HepG2 (cell line): ENCODE measurements around the gene PCDH12. TPM values are rescaled to one million over a fixed set of nuclear protein-coding genes. Genes with fewer than 3 reads are reported as not detected.
A peak's percentile ranks its signal among the peaks of the same experiment; 100 is the strongest.

ENCODE experiments used
- ATAC-seq: fragments of 200-7000 bp; cut with Tn5 transposase; 3 replicates; pipeline ENCODE4 v1.9.1; 2020; ENCODE audit warnings: mild to moderate bottlenecking, moderate library complexity
- BruUV-seq: library from RNA; stranded (reverse); fragments of 400-500 nt; replicated peaks from 2 replicates; lab custom pipeline; 2021; lab: Mats Ljungman, UMichigan
- CTCF ChIA-PET: fragments of 300-600 bp; formaldehyde crosslinking; extraction: SDS; loops from one replicate; lab custom pipeline; 2021; ENCODE audit warnings: low total read pairs, inconsistent platforms, low intra/inter-chr PET ratio; lab: Yijun Ruan, JAX
- POLR2A ChIA-PET: fragments of 350-600 bp; sonication (Branson Sonifier 250); formaldehyde crosslinking; loops from one replicate; lab custom pipeline; 2020; ENCODE audit warnings: antibody characterized with exemption, inconsistent platforms; lab: Yijun Ruan, JAX
- DNase-seq: peaks from one replicate; pipeline ENCODE4 v3.0.0-alpha.2; 2015; ENCODE audit warnings: low spot score
- FAIRE-seq: peaks from 3 replicates; lab custom pipeline; 2011; peaks lifted over from hg19 to GRCh38; lab: Jason Lieb, UNC
- H2AFZ ChIP-seq: one replicate; pipeline ENCODE4 v1.6.1; 2011; ENCODE audit warnings: low read length, inconsistent platforms
- H3K27ac ChIP-seq: fragments of 300-600 bp; 3 replicates; pipeline ENCODE4 v1.8.0; 2011; ENCODE audit warnings: mixed run types, mild to moderate bottlenecking, mixed read lengths, low read length, inconsistent platforms; ENCODE audit not compliant: insufficient read depth; ENCODE audit errors: extremely low read length
- H3K27me3 ChIP-seq, 2 experiments: fragments of 200-600 bp in 1 of 2; 2 replicates in 1 of 2; 3 replicates in 1 of 2; pipeline versions ENCODE4 v1.6.0 to v1.8.0; 2011; ENCODE audit warnings: low read length in 2 of 2, mild to moderate bottlenecking in 2 of 2, moderate library complexity in 2 of 2, inconsistent platforms in 1 of 2; ENCODE audit not compliant: insufficient read depth in 2 of 2, control insufficient read depth in 1 of 2
- H3K36me3 ChIP-seq, 2 experiments: fragments of 200-600 bp in 1 of 2; replicated peaks in 1 of 2; 2 replicates in 1 of 2; 3 replicates in 1 of 2; pipeline versions ENCODE4 v1.5.1 to v1.8.0; 2011; ENCODE audit warnings: low read length in 2 of 2, inconsistent platforms in 1 of 2; ENCODE audit not compliant: insufficient read depth in 2 of 2, control insufficient read depth in 1 of 2
- H3K4me1 ChIP-seq: 2 replicates; pipeline ENCODE4 v1.5.1; 2012; ENCODE audit warnings: low read length, inconsistent platforms; ENCODE audit not compliant: insufficient read depth
- H3K4me2 ChIP-seq: 2 replicates; pipeline ENCODE4 v1.6.0; 2011; ENCODE audit warnings: low read depth, low read length, inconsistent platforms
- H3K4me3 ChIP-seq, 3 experiments: fragments of 200-600 bp in 1 of 3; sonication (generic), shearing (Covaris generic) in 1 of 3; replicated peaks in 1 of 3; 2 replicates each; pipeline ENCODE4 v1.5.1; 2011 to 2016; ENCODE audit warnings: low read length in 3 of 3, inconsistent platforms in 2 of 3, low read depth in 2 of 3, mild to moderate bottlenecking in 2 of 3, control low read depth in 1 of 3, mixed read lengths in 1 of 3; ENCODE audit not compliant: insufficient read depth in 1 of 3
- H3K79me2 ChIP-seq: one replicate; pipeline ENCODE4 v1.6.1; 2011; ENCODE audit warnings: low read length, inconsistent platforms; ENCODE audit not compliant: insufficient read depth
- H3K9ac ChIP-seq: 2 replicates; pipeline ENCODE4 v1.6.0; 2011; ENCODE audit warnings: mild to moderate bottlenecking, low read depth, low read length, inconsistent platforms; ENCODE audit not compliant: insufficient read depth
- H3K9me3 ChIP-seq: 2 replicates; pipeline ENCODE4 v1.5.1; 2012; ENCODE audit warnings: mild to moderate bottlenecking, low read length
- H4K20me1 ChIP-seq: 2 replicates; pipeline ENCODE4 v1.6.0; 2011; ENCODE audit warnings: inconsistent platforms, mild to moderate bottlenecking, low read length, moderate library complexity; ENCODE audit not compliant: insufficient read depth
- DNMT1 ChIP-seq: sonication (generic); formaldehyde crosslinking; IDR thresholded peaks from 2 replicates; pipeline ENCODE4 v1.5.1; 2020; ENCODE audit warnings: mild to moderate bottlenecking, missing genetic modification reagents
- SOX5 ChIP-seq: IDR thresholded peaks from 2 replicates; pipeline ENCODE4 v1.6.1; 2016; ENCODE audit warnings: borderline replicate concordance
- STAG1 ChIP-seq: sonication (generic); formaldehyde crosslinking; IDR thresholded peaks from 2 replicates; pipeline ENCODE4 v1.4.0; 2020; ENCODE audit warnings: missing genetic modification reagents
- ZBTB8A ChIP-seq: sonication (generic); formaldehyde crosslinking; IDR thresholded peaks from 2 replicates; pipeline ENCODE4 v1.4.0; 2020; ENCODE audit warnings: mild to moderate bottlenecking, low read depth, missing genetic modification reagents, borderline replicate concordance
- ZFAT ChIP-seq: sonication (generic); formaldehyde crosslinking; conservative IDR thresholded peaks from 2 replicates; pipeline ENCODE4 v1.8.1; 2023; ENCODE audit warnings: missing genetic modification reagents, inconsistent platforms
- ZKSCAN1 ChIP-seq: fragments of 150-350 bp; IDR thresholded peaks from 2 replicates; pipeline ENCODE4 v1.6.1; 2014; ENCODE audit warnings: low read length
- ZNF782 ChIP-seq: sonication (generic); formaldehyde crosslinking; IDR thresholded peaks from 2 replicates; pipeline ENCODE4 v1.4.0; 2020; ENCODE audit warnings: missing genetic modification reagents, mild to moderate bottlenecking, borderline replicate concordance
- WGBS: methylation state at CpG from one replicate; pipeline ENCODE4 v1.1.6; 2017; ENCODE audit warnings: low lambda C conversion rate; 5-methylcytosine and 5-hydroxymethylcytosine counted together
- in situ Hi-C: cut with HindIII; loops from 2 replicates; pipeline ENCODE4 v1.10.0; 2017; ENCODE audit warnings: low pct_unique_long_range_greater_than_20kb; ENCODE audit not compliant: extremely low pct_ligation_motif_present
- intact Hi-C: fragments of 100-400 bp; cut with micrococcal nuclease; formaldehyde crosslinking; loops from one replicate; pipeline ENCODE4 v1.10.0; 2022; ENCODE audit not compliant: unreplicated experiment
- polyA plus RNA-seq, 8 experiments: library from polyadenylated mRNA; depleted of rRNA in 3 of 8; stranded (reverse) in 7 of 8; unstranded in 1 of 8; fragments of >200 nt; fragmentation: Illumina TruSeq in 4 of 8; extraction: Trizol in 4 of 8; gene quantifications; 2 replicates each; pipeline versions ENCODE4 v1.2.1 to v1.2.3, GENCODE V29; 2011 to 2016; ENCODE audit warnings: low read depth in 4 of 8, missing spikeins in 1 of 8, mixed read lengths in 1 of 8; ENCODE audit not compliant: insufficient read depth in 1 of 8
- total RNA-seq, 5 experiments: library from RNA; depleted of rRNA; stranded (reverse); fragments of >200 nt; fragmentation: Illumina TruSeq; extraction: Trizol; gene quantifications; 2 replicates each; pipeline ENCODE4 v1.2.3, GENCODE V29; 2016; ENCODE audit warnings: low read depth in 1 of 5
- TF ChIP-seq, protein P1 (sequence below): sonication (generic); formaldehyde crosslinking; IDR thresholded peaks from 2 replicates; pipeline ENCODE4 v1.5.0; 2020; ENCODE audit warnings: mild to moderate bottlenecking, missing genetic modification reagents, moderate library complexity

Gene PCDH12
- total and polyA plus RNA-seq, 2 of the 13 experiments (the other 11 are each of a cell fraction or from before 2014, with no cell fraction given), result not detected

DNA sequence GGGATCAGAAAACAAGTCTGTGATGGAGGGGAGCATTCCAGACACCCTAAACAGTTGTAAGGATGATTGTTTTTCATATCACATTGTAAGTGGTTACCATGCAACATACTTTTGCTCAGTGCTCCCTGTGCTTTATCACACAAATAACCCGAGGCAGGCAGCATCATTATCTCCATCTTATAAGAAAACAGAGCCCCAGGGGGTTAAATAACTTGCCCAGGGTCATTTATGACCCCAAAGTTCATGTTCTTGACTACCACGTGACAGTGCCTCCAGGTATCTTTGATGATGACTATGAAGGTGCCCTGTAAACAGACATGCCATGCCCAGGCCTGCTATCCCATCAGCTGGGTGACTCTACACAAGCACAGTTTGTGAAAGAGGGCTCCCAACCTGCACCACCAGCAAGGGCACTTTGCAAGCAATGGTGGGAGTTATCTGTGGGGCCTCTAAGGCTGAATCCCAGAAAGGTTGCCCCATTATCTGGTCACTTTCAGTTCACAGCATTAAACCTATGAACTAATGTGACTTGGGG, 45.3 kb upstream of the PCDH12 start (continued):
- TF ChIP-seq SOX5 (CRISPR knock-in tag) (no peak), ZNF782 (CRISPR knock-in tag) (no peak), ZFAT (CRISPR knock-in tag) (no peak)

DNA sequence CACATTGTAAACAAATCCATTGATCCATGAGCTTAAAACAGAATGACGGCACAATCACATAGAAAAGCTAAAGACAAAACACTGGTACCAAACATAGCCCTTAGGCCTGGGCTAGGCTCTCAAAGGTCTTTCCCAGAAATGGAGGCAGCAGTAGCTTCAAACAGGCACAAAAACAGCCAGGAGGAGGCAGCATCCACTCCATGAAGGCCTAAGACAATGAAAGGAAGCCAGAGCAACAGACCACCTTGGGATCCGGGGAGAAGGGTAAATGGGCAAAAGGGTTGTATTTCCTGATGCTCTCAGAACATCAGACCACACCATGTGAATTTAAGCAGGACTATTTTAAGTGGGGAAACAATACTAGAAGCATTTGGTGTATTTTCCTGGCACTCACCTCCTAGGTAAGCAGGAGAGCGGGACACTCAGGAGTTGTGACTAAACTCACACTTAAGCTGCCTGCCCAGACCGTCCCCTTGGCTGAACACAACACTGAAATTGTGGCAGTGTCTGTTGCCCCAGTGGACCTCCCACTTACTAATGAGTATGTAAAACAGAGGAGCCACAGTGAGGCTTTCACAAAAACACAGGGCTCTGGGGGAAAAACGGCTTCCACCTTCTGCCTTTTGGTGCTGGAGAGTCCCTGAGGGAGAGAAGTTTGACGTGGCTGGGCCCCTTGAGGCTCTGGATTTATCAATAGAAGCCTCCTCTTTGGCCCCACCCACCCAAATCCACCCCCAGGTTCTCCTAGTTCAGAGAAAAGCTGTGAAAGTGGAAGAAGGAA, 42.9 kb upstream of the PCDH12 start:
- TF ChIP-seq STAG1 (CRISPR knock-in tag) (peak; percentile 11; the same call in 1 of the 2 replicates), DNMT1 (CRISPR knock-in tag) (no peak), ZBTB8A (no peak), ZKSCAN1 (no peak)
- TF ChIP-seq, protein P1, sequence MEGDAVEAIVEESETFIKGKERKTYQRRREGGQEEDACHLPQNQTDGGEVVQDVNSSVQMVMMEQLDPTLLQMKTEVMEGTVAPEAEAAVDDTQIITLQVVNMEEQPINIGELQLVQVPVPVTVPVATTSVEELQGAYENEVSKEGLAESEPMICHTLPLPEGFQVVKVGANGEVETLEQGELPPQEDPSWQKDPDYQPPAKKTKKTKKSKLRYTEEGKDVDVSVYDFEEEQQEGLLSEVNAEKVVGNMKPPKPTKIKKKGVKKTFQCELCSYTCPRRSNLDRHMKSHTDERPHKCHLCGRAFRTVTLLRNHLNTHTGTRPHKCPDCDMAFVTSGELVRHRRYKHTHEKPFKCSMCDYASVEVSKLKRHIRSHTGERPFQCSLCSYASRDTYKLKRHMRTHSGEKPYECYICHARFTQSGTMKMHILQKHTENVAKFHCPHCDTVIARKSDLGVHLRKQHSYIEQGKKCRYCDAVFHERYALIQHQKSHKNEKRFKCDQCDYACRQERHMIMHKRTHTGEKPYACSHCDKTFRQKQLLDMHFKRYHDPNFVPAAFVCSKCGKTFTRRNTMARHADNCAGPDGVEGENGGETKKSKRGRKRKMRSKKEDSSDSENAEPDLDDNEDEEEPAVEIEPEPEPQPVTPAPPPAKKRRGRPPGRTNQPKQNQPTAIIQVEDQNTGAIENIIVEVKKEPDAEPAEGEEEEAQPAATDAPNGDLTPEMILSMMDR (CRISPR knock-in tag), result peak; percentile 45
- FAIRE-seq (no peak), DNase-seq (peak; percentile 7), ATAC-seq (peak; percentile 62; the same call in 2 of the 3 replicates)
- ChIA-PET CTCF (no interaction called here), POLR2A (interaction anchor here (0.9 to 1.2 kb wide), 3 partner anchors 9 to 109 kb away, joined by 3 to 4 read pairs (median 3); partner anchors contain the start of gene RNF14)
- Histone ChIP-seq H3K79me2 (no peaks in the 10 kb centered on the region), H3K36me3 (peaks cover 12 to 44% of the 10 kb centered on the region in 2 experiments), H3K4me1 (peaks cover 11% of the 10 kb centered on the region), H3K4me2 (no peak overlapping the region), H4K20me1 (no peaks in the 10 kb centered on the region), H3K4me3 (no peak overlapping the region), H3K27ac (no peak overlapping the region), H3K27me3 (no peaks in the 10 kb centered on the region), H3K9me3 (no peaks in the 10 kb centered on the region), H3K9ac (no peak overlapping the region), H2AFZ (no peak overlapping the region)
- BruUV-seq, result no TSS peak
- in situ Hi-C loops (no loop called here), intact Hi-C loops (no loop called here)
- WGBS, result 94% methylated on average over 6 of the region's 6 CpGs
